Measurements from ENCODE around the gene GCC2.

GCC2 gene, protein sequence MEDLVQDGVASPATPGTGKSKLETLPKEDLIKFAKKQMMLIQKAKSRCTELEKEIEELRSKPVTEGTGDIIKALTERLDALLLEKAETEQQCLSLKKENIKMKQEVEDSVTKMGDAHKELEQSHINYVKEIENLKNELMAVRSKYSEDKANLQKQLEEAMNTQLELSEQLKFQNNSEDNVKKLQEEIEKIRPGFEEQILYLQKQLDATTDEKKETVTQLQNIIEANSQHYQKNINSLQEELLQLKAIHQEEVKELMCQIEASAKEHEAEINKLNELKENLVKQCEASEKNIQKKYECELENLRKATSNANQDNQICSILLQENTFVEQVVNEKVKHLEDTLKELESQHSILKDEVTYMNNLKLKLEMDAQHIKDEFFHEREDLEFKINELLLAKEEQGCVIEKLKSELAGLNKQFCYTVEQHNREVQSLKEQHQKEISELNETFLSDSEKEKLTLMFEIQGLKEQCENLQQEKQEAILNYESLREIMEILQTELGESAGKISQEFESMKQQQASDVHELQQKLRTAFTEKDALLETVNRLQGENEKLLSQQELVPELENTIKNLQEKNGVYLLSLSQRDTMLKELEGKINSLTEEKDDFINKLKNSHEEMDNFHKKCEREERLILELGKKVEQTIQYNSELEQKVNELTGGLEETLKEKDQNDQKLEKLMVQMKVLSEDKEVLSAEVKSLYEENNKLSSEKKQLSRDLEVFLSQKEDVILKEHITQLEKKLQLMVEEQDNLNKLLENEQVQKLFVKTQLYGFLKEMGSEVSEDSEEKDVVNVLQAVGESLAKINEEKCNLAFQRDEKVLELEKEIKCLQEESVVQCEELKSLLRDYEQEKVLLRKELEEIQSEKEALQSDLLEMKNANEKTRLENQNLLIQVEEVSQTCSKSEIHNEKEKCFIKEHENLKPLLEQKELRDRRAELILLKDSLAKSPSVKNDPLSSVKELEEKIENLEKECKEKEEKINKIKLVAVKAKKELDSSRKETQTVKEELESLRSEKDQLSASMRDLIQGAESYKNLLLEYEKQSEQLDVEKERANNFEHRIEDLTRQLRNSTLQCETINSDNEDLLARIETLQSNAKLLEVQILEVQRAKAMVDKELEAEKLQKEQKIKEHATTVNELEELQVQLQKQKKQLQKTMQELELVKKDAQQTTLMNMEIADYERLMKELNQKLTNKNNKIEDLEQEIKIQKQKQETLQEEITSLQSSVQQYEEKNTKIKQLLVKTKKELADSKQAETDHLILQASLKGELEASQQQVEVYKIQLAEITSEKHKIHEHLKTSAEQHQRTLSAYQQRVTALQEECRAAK (N-terminal part only)

DNA sequence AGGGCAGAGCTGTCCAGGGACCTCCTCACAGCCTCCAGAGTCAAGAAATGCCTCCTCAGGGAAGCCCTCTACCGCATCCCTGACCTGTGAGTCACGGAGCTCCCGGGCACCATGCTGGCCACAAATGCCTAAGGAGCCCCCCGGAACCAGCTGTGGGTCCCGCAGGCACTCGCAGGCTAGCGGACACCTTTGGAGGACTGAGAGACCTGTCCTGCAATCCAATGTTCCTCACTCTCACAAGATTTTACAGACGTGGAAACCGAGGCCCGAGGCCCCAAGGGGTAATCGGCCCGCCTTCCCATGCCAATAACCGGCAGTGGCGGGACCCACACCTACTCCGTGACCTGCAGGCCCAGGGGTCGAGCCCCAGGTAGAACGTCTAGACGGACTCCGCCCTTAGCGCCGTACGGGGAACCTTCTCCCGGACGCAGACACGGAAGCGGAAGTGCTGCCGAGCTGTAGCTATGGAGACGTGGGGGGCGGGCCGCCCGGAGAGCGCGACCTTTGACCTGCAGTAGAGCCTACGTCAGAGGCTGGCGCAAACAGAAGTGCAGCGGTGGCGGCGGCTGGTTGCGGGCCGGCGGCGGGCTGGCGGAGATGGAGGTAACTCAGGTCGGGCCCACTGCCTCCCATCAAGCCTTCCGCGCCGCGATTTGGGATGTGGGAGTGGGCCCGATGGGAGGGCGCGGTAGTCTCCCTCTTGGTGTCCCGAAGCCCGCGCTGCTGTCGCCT lies at the start of gene GCC2:
TSS of gene GCC2 (plus strand) at position 529 of the 732 bp plus-strand sequence. CDS start at position 598, 69 bp downstream.
- DNase-seq (ENCODE audit: low spot score) = peak; percentile 95
- no peak for TF ChIP-seq CTCF (IDR thresholded peaks at IDR 0.05; ENCODE audit: borderline replicate concordance, control extremely low read depth, extremely low read depth, insufficient read depth, missing control alignments)
- in situ Hi-C loops (cut with MboI; ENCODE audit: low sequenced_read_pairs, unreplicated experiment) = no loop called here

- in situ Hi-C loops (cut with MboI; ENCODE audit: low sequenced_read_pairs, unreplicated experiment) = no loop called here
- TF ChIP-seq CTCF (IDR thresholded peaks at IDR 0.05; ENCODE audit: borderline replicate concordance, control extremely low read depth, extremely low read depth, insufficient read depth, missing control alignments) = no peak
- no peak for DNase-seq (ENCODE audit: low spot score)
Observed at GRCh38 chr2:108399479-108399878, 49.5 kb upstream of the GCC2 start.

- in situ Hi-C loops (cut with MboI; ENCODE audit: low sequenced_read_pairs, unreplicated experiment) = no loop called here
- no peak for DNase-seq (ENCODE audit: low spot score)
- TF ChIP-seq CTCF (IDR thresholded peaks at IDR 0.05; ENCODE audit: borderline replicate concordance, control extremely low read depth, extremely low read depth, insufficient read depth, missing control alignments) = no peak
Observed at GRCh38 chr2:108401800-108402199, 47.2 kb upstream of the GCC2 start.

GRCh38 chr2:108403494-108403893 lies 45.5 kb upstream of the GCC2 start:
- TF ChIP-seq CTCF (IDR thresholded peaks at IDR 0.05; ENCODE audit: borderline replicate concordance, control extremely low read depth, extremely low read depth, insufficient read depth, missing control alignments) = no peak
- no peak for DNase-seq (ENCODE audit: low spot score)
- in situ Hi-C loops (cut with MboI; ENCODE audit: low sequenced_read_pairs, unreplicated experiment) = no loop called here

DNA sequence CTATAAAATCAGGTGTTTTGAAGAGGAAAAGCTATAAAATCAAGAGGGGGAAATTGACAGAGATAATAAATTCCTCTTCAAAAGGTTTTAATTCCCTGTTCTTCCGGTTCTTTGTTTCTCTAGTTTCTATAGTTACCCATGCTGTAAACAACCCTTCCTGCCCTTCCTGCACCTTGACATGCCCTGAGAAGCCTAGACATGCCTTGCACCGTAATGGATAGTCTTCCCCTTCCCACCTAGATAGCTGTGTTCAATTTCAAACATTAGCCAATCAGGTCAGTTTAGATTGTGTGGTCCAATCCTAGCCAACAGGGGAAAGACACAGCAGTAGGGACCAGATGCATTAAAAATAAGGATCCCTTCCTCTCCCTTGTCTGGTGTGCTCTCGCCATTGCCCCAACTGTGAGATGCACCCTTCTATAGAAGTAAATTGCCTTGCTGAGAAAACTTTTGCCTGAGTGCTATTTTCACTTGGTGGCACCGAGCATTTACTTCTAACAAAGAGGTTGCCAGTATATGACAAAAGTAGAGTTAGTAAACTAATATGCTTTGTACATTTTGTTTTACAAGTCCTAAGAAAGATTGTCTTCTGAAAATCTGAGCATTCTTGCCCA lies 44.1 kb upstream of the GCC2 start:
- no peak for TF ChIP-seq CTCF (IDR thresholded peaks at IDR 0.05; ENCODE audit: borderline replicate concordance, control extremely low read depth, extremely low read depth, insufficient read depth, missing control alignments)
- DNase-seq (ENCODE audit: low spot score) = no peak
- in situ Hi-C loops (cut with MboI; ENCODE audit: low sequenced_read_pairs, unreplicated experiment) = no loop called here

Measured in GM13976 (cell line).